Neuron (in vitro differentiated cells): Measurements from ENCODE around the gene KLHL18.
"Not testable (repeated sequence)": the region's sequence is repeated elsewhere in the genome, so short reads cannot be mapped to it uniquely, and the experiment has no call there.

Experiments used
- H2AFZ ChIP-seq: one replicate; pipeline ENCODE4 v1.6.1; 2013; ENCODE audit warnings: low read depth, mild to moderate bottlenecking, inconsistent platforms, low read length, moderate library complexity
- H3K27me3 ChIP-seq: one replicate; pipeline ENCODE4 v1.6.1; 2013; ENCODE audit warnings: low read length; ENCODE audit not compliant: insufficient read depth
- H3K36me3 ChIP-seq: one replicate; pipeline ENCODE4 v1.6.1; 2013; ENCODE audit warnings: low read length; ENCODE audit not compliant: insufficient read depth
- H3K4me1 ChIP-seq: one replicate; pipeline ENCODE4 v1.6.1; 2013; ENCODE audit warnings: low read length; ENCODE audit not compliant: insufficient read depth
- H3K4me3 ChIP-seq: 2 replicates; pipeline ENCODE4 v1.5.1; 2013; ENCODE audit warnings: mild to moderate bottlenecking, low read length, moderate library complexity
- H3K9me3 ChIP-seq: one replicate; pipeline ENCODE4 v1.6.1; 2013; ENCODE audit warnings: low read length

Gene KLHL18

DNA sequence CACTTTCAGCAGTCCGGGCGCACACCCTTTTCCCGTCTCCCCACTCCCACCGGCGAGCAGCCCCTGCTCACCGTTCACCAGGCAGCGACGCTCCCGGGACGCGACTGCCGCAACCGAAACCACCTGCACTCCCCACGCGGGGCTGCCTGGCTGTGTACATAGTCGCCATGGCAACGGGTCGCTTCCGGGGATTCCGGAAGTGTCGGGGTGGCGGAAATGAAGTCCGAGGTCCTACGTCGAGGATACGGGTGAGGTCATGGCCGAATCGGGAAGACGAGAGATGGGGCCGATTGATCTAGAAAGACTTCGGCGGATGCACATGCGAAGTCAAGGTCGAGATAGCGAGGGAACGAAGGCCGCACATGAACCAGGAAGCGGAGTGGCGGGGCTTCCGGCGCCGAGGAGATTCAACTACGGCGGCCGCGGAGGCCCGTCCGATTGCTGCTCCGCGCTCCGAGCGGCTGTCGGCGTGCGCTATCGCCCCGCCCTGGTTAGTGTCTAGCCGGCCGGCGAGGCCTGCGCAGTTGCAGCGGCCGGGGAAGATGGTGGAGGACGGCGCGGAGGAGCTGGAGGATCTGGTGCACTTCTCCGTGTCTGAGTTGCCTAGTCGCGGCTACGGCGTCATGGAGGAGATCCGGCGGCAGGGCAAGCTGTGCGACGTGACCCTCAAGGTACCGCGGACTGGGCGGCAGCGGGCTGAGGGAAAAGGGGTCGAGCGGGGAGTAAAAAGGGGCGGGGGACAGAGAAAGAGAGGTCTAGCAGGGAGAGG, at the start of gene KLHL18, which contains the start of gene KIF9:
KLHL18 (plus strand) TSS at position 521 of the 769 bp plus-strand sequence; CDS start at position 543, 22 bp downstream.
KIF9 (minus strand) TSS at position 376 of the 769 bp plus-strand sequence. CDS start 5,425 bp downstream, outside the sequence.
- H3K4me3 ChIP-seq, result peak within 1 kb of the TSS; percentile 94
- peak within 1 kb of the TSS; percentile 85 for H2AFZ ChIP-seq
- peaks cover 4% of the 10 kb centered on the region for H3K9me3 ChIP-seq
- peaks cover 11% of the 10 kb centered on the region for H3K36me3 ChIP-seq
- no peaks in the 10 kb centered on the region for H3K27me3 ChIP-seq
- peaks cover 17% of the 10 kb centered on the region for H3K4me1 ChIP-seq

DNA sequence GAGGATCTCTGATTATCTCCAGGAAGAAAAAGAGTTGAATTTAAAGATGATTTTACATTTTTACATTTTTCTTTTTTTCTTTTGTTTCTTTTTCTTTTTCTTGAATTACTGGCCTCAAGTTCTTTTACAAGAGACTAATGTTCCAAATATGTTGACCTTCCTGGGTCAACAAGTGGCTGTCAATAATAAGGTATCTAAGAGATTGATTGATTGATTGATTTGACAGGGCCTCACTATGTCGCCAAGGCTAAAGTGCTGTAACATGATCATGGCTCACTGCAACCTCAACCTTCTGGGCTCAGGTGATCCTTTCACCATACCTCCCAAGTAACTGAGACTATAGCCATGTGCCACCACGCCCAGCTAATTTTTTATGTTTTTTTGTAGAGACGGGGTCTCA, 44.7 kb upstream of the KLHL18 start:
- no peaks in the 10 kb centered on the region for H3K9me3 ChIP-seq
- no peak overlapping the region for H3K4me3 ChIP-seq
- H3K4me1 ChIP-seq, result no peaks in the 10 kb centered on the region
- H3K36me3 ChIP-seq, result no peaks in the 10 kb centered on the region
- H3K27me3 ChIP-seq, result no peaks in the 10 kb centered on the region
- no peak overlapping the region for H2AFZ ChIP-seq

DNA sequence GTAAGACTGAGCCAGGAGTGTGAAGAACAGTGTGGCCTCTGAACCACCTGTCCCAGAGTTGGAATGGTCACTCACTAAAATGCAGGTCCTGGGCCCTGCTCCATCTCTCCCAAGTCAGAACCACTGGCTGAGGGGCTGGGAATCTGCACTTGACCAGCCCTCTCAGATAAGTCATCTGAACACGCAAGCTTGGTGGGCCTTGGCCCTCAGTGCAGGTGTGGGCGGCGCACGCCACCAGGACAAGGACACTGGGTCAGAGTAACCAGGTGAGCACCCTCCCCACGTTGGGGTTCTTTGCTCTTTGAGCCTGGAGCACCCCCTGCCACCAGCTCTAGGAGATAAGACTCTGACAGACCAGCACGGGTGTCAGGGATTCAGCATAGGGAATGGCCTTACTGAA, 42.8 kb upstream of the KLHL18 start:
- H3K36me3 ChIP-seq, result no peaks in the 10 kb centered on the region
- no peaks in the 10 kb centered on the region for H3K27me3 ChIP-seq
- no peak overlapping the region for H2AFZ ChIP-seq
- no peaks in the 10 kb centered on the region for H3K9me3 ChIP-seq
- no peaks in the 10 kb centered on the region for H3K4me1 ChIP-seq
- no peak overlapping the region for H3K4me3 ChIP-seq

DNA sequence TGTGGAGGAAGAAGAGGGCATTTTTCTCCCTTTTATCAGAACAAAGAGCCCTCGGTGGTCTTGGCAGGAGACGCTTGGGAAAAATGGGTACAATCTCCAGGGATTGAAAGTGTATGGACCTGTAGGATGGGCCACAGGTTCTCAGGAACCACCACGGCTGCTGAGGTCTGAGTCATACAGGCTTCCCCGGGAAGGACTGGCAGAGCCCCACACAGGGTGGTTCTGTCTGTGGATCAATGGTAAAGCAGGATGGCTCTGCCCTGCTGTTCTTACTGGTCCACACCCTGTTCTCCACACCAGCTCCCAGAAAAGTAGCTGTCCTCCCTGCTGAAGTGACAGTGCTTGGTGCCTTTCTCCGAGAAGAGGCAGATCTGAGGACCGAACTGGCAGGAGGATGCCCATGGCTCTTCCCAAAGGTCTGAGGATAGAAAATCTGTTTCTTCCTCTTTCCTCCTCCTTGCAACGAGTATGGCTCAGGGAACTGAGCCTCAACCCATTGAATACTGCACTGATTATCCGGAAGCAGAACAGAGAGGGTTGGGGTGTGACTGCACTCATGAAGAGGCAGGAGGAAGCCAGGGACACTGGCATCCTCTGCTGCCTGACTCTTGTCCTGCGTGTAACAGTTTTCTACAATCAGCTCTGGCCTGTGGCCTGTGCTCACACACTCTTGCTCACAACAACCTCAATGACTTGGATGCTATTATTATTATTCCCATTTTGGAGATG, 39.2 kb upstream of the KLHL18 start:
- Histone ChIP-seq H2AFZ (no peak overlapping the region), H3K36me3 (no peaks in the 10 kb centered on the region), H3K9me3 (no peaks in the 10 kb centered on the region), H3K4me3 (no peak overlapping the region), H3K27me3 (no peaks in the 10 kb centered on the region), H3K4me1 (no peaks in the 10 kb centered on the region)

DNA sequence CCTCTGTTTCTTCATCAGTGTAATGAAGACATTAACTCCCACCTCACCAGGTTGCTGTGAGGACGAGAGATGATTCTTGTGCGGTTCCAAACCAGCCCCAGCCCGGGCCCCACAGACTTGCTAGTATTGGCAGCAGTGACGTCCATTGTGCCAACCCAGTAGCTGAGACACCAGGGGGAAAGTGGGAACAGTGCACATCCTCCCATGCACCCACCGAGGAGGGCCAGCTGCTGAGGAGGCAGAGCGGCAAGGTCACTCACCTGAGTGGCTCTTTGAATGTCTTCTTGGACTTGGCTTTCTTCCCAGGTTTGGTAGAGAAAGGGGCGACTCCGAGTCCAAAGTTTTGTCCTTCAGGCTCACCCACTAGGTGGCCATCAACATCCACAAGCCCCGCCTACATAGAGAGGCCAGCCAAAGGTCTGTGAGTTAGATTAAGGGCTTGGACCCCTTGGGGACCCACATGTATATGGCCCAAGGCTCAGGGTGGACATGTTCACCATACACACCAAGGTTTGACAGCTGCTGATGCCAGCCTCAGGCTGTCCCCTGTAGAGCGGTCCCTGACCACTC, 38.1 kb upstream of the KLHL18 start:
- no peaks in the 10 kb centered on the region for H3K27me3 ChIP-seq
- H3K4me3 ChIP-seq, result no peak overlapping the region
- no peak overlapping the region for H2AFZ ChIP-seq
- no peaks in the 10 kb centered on the region for H3K4me1 ChIP-seq
- H3K36me3 ChIP-seq, result no peaks in the 10 kb centered on the region
- no peaks in the 10 kb centered on the region for H3K9me3 ChIP-seq

DNA sequence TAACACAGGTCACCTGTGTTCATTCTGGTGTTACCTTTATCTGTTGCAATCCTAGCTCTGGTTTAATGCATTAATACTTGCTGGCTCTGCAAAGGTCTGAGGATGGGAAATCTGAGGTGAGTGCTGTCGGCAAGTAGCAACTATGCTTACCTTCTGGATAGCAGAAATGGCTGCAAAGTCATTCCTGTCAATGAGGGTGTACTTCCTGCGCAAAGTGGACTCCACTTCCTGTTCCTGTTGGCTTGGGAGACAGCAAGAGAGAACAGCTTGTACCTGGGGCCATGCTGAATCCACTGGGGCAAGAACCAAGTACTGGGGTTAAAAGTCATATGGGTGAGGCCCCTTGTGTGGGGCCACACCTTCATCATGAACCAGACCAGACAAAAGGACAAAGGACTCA, 37.5 kb upstream of the KLHL18 start:
- Histone ChIP-seq H3K27me3 (no peaks in the 10 kb centered on the region), H2AFZ (no peak overlapping the region), H3K9me3 (no peaks in the 10 kb centered on the region), H3K4me1 (no peaks in the 10 kb centered on the region), H3K4me3 (no peak overlapping the region), H3K36me3 (no peaks in the 10 kb centered on the region)

DNA sequence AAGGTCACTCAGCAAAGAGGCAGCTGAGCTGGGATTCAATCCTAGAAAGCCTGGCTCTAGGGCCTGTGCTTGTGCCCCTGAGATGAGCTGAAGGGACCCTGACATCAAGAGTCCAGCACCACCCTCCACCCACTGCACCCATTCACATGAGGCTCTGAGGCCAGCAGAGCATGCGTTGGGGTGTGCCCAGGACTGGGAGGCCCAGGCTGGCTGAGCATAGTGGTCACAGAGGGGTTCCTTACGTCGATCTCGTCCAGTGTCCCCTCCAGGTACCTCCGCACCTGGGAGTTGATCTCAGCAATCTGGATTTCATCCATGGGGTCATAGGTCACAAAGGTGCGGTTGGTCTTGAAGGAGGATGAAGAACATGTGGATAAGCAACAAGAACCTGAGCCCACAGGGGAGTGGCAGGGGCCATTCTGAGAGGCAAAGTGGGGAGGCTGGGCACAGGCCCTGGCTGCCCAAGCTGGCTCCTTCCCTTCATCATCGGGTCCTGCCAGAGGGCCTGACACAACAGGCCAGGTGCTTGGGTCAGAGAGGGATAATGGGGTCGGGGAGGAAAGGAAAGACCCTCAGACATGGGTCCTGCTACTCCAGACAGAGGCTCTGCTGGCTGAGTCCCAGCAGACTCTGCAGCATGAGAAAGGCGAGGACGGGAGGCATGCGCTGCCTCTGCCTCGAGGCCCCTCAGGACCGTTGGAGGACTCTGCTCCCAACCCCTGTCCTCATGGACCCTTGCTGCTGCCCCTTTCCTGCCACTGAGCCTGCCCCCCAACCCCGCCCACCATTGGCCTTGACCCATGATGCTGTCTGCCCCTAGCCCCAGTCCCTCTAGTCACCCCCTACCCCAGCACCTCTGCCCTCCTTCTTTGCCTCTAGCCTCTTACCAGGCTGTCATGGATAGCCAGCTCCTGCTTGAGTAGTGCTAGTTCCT, 35.3 kb upstream of the KLHL18 start:
- Histone ChIP-seq H3K4me3 (no peak overlapping the region), H3K4me1 (no peaks in the 10 kb centered on the region), H3K36me3 (no peaks in the 10 kb centered on the region), H2AFZ (no peak overlapping the region), H3K9me3 (no peaks in the 10 kb centered on the region), H3K27me3 (no peaks in the 10 kb centered on the region)

DNA sequence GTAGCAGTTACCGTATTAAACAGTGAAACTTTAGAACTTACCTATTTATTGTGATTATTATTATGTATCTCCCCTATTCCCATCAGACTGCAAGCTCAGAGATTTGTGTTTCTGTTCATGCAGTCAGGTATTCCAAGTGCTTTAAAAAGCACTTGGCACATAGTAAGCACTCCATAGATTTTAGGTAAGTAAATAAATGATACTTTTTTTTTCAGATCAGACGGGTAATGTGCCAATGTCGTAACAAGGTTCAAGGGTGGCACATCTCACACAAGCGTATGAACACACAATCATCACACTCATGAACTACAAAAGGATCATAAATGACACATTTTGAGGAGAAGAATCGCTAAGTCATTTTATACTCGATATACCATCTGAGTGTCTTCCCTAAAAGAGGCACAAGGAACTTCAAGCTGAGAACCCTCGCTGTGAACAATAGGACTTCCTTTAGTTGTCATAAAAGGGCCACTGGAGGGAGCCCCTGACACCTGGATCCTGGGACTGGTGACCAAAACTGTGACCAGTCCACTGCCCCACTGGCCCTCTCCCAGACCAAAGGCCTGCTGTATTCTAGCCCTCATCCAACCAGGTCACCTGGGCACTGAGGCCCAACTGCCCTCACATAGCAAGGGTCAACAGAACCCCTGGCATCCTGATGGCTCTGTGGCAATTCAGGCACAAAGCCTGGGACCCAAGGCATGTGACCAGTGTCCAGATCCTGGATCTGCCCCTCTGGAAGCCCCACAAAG, 32.3 kb upstream of the KLHL18 start:
- no peak overlapping the region for H3K4me3 ChIP-seq
- H3K27me3 ChIP-seq, result no peaks in the 10 kb centered on the region
- H3K9me3 ChIP-seq, result no peaks in the 10 kb centered on the region
- no peaks in the 10 kb centered on the region for H3K36me3 ChIP-seq
- no peaks in the 10 kb centered on the region for H3K4me1 ChIP-seq
- H2AFZ ChIP-seq, result no peak overlapping the region

DNA sequence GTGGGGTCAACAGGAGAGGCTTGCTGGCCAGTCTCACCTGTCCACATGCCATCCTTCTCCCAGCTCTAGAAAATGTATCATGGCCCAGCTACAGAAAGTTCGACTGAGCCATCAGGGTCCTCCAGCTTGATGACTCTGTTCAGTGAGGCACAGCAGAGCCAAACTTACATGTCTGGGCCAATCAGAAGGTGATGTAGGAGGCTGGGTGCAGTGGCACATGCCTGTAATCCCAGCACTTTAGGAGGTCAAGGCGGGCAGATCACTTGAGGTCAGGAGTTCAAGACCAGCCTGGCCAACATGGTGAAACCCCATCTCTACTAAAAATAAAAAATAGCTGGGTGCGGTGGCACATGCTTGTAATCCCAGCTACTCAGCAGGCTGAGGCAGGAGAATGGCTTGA, 31.7 kb upstream of the KLHL18 start:
- H3K4me1 ChIP-seq, H3K4me3 ChIP-seq, H2AFZ ChIP-seq, H3K27me3 ChIP-seq, H3K9me3 ChIP-seq, H3K36me3 ChIP-seq: not testable (repeated sequence)

DNA sequence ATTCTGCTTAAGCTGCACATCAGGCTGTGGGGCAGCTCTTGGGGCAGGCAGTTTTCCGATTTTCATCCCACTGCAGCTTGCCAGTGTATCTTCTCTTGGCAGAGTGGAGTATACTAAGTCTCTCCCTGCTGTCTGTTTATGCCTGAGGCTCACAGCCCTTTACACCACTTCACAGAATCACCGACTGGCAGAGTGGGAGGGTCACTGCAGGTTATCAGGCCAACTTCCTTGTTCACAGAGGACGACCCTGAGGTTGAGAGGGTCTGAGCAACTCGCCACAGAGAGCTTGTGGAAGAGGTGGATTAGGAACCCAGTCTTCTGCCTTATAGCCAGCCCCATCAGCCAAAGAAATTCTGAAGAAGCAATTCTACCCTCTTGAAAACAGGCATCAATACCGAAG, 31.1 kb upstream of the KLHL18 start:
- H3K9me3 ChIP-seq, result no peaks in the 10 kb centered on the region
- H3K27me3 ChIP-seq, result no peaks in the 10 kb centered on the region
- H3K4me1 ChIP-seq, result no peaks in the 10 kb centered on the region
- H3K36me3 ChIP-seq, result no peaks in the 10 kb centered on the region
- no peak overlapping the region for H2AFZ ChIP-seq
- no peak overlapping the region for H3K4me3 ChIP-seq

DNA sequence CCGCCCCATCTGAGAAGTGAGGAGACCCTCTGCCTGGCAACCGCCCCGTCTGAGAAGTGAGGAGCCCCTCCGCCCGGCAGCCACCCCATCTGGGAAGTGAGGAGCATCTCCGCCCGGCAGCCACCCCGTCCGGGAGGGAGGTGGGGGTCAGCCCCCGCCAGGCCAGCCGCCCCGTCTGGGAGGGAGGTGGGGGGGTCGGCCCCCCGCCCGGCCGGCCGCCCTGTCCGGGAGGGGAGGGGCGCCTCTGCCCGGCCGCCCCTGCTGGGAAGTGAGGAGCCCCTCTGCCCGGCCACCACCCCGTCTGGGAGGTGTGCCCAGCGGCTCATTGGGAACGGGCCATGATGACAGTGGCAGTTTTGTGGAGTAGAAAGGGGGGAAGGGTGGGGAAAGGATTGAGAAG, 26.4 kb upstream of the KLHL18 start:
- H2AFZ ChIP-seq, H3K9me3 ChIP-seq, H3K36me3 ChIP-seq, H3K27me3 ChIP-seq, H3K4me3 ChIP-seq, H3K4me1 ChIP-seq: not testable (repeated sequence)

DNA sequence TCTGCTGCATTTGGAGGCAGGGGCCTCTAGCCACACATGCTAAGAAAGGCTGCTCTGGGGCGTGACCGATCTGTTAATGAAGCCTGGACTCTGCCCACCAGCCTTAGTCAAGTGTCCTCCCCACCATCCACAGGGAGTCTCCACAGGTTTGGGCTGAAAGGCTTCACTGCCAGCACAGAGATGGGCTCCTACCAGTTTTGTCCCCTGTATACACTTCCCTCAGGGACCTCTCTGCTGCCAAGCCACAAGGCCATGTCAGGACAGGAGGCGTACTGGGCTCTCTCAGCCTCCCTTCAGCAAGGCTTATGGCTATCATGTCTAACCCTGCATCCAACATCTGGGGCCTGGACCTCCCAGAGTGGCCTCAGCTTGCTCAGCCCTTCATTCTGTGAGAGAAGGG, 23.6 kb upstream of the KLHL18 start:
- peaks cover 5% of the 10 kb centered on the region for H3K9me3 ChIP-seq
- no peaks in the 10 kb centered on the region for H3K4me1 ChIP-seq
- no peak overlapping the region for H2AFZ ChIP-seq
- H3K4me3 ChIP-seq, result no peak overlapping the region
- H3K36me3 ChIP-seq, result no peaks in the 10 kb centered on the region
- H3K27me3 ChIP-seq, result no peaks in the 10 kb centered on the region
